ENCODE measurements around the gene ICA1L. TPM values are rescaled to one million over a fixed set of nuclear protein-coding genes. Genes with fewer than 3 reads are reported as not detected.

Gene ICA1L
- total RNA-seq, 1 experiment from 2014 or later, result 6.4 TPM

DNA sequence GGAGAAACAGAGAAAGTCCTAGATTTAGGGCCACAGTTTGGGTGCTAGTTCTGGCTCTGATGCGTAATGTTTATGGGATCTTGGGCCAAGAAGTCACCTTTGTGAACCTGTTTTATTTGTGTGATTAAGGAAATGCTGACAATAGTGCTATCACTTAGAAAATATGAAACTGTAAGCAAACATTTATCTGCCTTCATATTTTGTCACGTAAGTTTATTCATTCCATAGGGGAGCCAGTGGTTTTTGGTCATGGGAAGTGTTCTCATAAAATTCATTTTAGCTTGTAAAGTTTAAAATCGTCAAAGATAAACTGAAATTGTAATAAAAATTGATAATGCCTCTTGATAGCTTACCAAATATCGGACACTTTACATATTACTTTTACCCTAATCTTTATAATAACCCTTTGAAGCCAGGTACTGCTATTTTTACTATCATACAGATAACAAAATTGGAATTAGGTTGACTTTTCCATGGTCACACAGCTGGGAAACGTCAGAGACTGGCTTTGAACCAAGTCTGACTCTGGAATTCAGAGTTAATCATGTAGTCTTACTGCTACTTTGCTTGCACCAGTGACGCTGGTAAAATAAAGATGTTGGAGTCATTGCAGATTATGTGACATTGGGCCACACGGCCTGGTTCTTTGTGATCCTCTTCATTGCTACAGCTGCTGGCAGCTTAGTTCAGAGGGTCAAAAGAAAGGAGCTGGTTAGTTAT is 99.7 kb downstream of the ICA1L start:
- ChIA-PET CTCF (no interaction called here), POLR2A (no interaction called here)
- no peak for ATAC-seq

GRCh38 chr2:202771336-202771735 is 100.2 kb downstream of the ICA1L start:
- ChIA-PET POLR2A (interaction anchor here (0.6 kb wide), 1 partner anchor 877 kb away, joined by 3 read pairs; no protein-coding TSS in a partner anchor), CTCF (no interaction called here)

More for the DNA sequence above, 99.7 kb downstream of the ICA1L start:
- Histone ChIP-seq H3K27me3 (ENCODE audit: control insufficient read depth, insufficient read depth, low read length) (no peaks in the 10 kb centered on the region), H3K9me3 (ENCODE audit: control insufficient read depth, insufficient read depth, low read depth, low read length) (no peaks in the 10 kb centered on the region), H3K4me1 (ENCODE audit: control insufficient read depth, insufficient read depth, low read length) (no peaks in the 10 kb centered on the region), H3K27ac (ENCODE audit: low read length) (no peak overlapping the region), H3K4me3 (ENCODE audit: low read depth in 2 of 2, low read length in 2 of 2) (no peak overlapping the region), H3K36me3 (ENCODE audit: control insufficient read depth, insufficient read depth, low read length) (no peaks in the 10 kb centered on the region; the same call in 1 of the 2 replicates)
- intact Hi-C loops (cut with micrococcal nuclease; ENCODE audit: unreplicated experiment) (no loop called here), in situ Hi-C loops (cut with HindIII; ENCODE audit: low pct_unique_long_range_greater_than_20kb, low sequenced_read_pairs) (no loop called here)
- no peak for DNase-seq (ENCODE audit: low read depth, low spot score)
- BruUV-seq (replicated peaks), result no TSS peak
- TF ChIP-seq CTCF (IDR thresholded peaks at IDR 0.05) (no peak), SIN3A (IDR thresholded peaks at IDR 0.05; ENCODE audit: borderline replicate concordance, insufficient read depth, low read depth, low read length) (no peak), POLR2AphosphoS5 (IDR thresholded peaks at IDR 0.05; ENCODE audit: low read depth, low read length) (no peak), REST (IDR thresholded peaks at IDR 0.05; ENCODE audit: insufficient read depth in 1 of 2, low read depth in 2 of 2, low read length in 1 of 2) (no peak)

More at GRCh38 chr2:202771336-202771735, 100.2 kb downstream of the ICA1L start:
- no peaks in the 10 kb centered on the region for H3K4me1 ChIP-seq (ENCODE audit: control insufficient read depth, insufficient read depth, low read length)
- in situ Hi-C loops (cut with HindIII; ENCODE audit: low pct_unique_long_range_greater_than_20kb, low sequenced_read_pairs), result no loop called here
- BruUV-seq (replicated peaks), result no TSS peak
- no peak for ATAC-seq
- no peaks in the 10 kb centered on the region for H3K9me3 ChIP-seq (ENCODE audit: control insufficient read depth, insufficient read depth, low read depth, low read length)
- intact Hi-C loops (cut with micrococcal nuclease; ENCODE audit: unreplicated experiment), result no loop called here
- H3K4me3 ChIP-seq (ENCODE audit: low read depth in 2 of 2, low read length in 2 of 2), result no peak overlapping the region
- no peaks in the 10 kb centered on the region; the same call in 1 of the 2 replicates for H3K36me3 ChIP-seq (ENCODE audit: control insufficient read depth, insufficient read depth, low read length)
- DNase-seq (ENCODE audit: low read depth, low spot score), result no peak
- TF ChIP-seq POLR2AphosphoS5 (IDR thresholded peaks at IDR 0.05; ENCODE audit: low read depth, low read length) (no peak), SIN3A (IDR thresholded peaks at IDR 0.05; ENCODE audit: borderline replicate concordance, insufficient read depth, low read depth, low read length) (no peak), CTCF (IDR thresholded peaks at IDR 0.05) (no peak), REST (IDR thresholded peaks at IDR 0.05; ENCODE audit: insufficient read depth in 1 of 2, low read depth in 2 of 2, low read length in 1 of 2) (no peak), TCF7L2 (IDR thresholded peaks at IDR 0.05; ENCODE audit: low read depth, low read length) (no peak)
- H3K27ac ChIP-seq (ENCODE audit: low read length), result no peak overlapping the region
- H3K27me3 ChIP-seq (ENCODE audit: control insufficient read depth, insufficient read depth, low read length), result no peaks in the 10 kb centered on the region

All from Panc1 (cell line).